GM19395 (cell line): ENCODE data around the gene MED9.
A peak's percentile ranks its signal among the peaks of the same experiment; 100 is the strongest.
"Not testable (repeated sequence)": the region's sequence is repeated elsewhere in the genome, so short reads cannot be mapped to it uniquely, and the experiment has no call there.

Experiments used
- ATAC-seq: cut with Tn5 transposase; IDR thresholded peaks from one replicate; pipeline ENCODE4 v1.9.1; 2021; ENCODE audit warnings: mild to moderate bottlenecking, moderate library complexity; ENCODE audit not compliant: unreplicated experiment

MED9 gene, protein sequence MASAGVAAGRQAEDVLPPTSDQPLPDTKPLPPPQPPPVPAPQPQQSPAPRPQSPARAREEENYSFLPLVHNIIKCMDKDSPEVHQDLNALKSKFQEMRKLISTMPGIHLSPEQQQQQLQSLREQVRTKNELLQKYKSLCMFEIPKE

GRCh38 chr17:17476865-17477467, at the start of gene MED9:
MED9 (plus strand) TSS chr17:17477000; CDS start chr17:17477042, 42 bp downstream.
- ATAC-seq = peak; percentile 86

- ATAC-seq = no peak
These were observed 47.6 kb upstream of the MED9 start for GRCh38 chr17:17429222-17429621.

- not testable (repeated sequence) for ATAC-seq
These were observed 45.9 kb upstream of the MED9 start for GRCh38 chr17:17430924-17431323.

- ATAC-seq = no peak
These were observed 45.2 kb upstream of the MED9 start for GRCh38 chr17:17431605-17432004.

- ATAC-seq = no peak
These were observed 43.6 kb upstream of the MED9 start for GRCh38 chr17:17433000-17433703.

- ATAC-seq = no peak
These were observed 42.3 kb upstream of the MED9 start for GRCh38 chr17:17434477-17434876.

DNA sequence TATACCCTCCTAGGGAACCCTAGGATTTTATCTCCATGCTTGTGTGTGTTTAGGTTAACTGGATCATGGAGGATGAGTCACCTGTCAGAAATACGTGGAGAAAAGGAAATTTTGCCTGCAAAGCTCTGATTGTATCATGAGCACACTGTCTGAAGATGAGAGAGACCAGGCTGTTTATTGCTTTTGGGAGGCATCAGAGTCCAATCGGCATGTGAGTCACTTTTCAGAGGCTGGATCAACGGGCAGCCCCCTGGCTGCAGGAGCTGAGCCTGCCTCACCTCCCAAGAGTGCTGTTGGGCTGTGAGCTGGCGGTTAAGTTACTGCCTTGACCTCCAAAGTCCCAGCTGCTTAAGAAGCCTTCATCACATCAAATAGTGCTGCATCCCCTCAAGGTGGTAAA, 41.5 kb upstream of the MED9 start:
- no peak for ATAC-seq

GRCh38 chr17:17437461-17437860, 39.3 kb upstream of the MED9 start:
- no peak for ATAC-seq

DNA sequence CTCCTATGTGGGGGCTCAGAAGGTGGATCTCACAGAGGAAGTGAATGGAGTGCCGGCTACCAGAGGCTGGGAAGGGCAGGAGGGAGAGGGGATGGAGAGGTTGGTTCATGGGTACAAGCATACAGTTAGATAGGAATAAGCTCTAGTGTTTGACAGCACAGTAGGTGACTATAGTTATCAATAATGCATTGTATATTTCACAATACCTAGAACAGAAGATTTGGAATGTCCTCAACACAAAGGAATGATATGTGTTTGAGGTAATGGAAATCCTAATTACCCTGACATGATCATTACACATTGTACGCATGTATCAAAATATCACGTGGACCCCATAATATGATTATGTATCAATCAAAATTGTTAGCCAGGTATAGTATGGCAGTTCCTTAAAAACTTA, 38.9 kb upstream of the MED9 start:
- ATAC-seq = no peak

- no peak for ATAC-seq
These were observed 36.6 kb upstream of the MED9 start for GRCh38 chr17:17440010-17440843.

DNA sequence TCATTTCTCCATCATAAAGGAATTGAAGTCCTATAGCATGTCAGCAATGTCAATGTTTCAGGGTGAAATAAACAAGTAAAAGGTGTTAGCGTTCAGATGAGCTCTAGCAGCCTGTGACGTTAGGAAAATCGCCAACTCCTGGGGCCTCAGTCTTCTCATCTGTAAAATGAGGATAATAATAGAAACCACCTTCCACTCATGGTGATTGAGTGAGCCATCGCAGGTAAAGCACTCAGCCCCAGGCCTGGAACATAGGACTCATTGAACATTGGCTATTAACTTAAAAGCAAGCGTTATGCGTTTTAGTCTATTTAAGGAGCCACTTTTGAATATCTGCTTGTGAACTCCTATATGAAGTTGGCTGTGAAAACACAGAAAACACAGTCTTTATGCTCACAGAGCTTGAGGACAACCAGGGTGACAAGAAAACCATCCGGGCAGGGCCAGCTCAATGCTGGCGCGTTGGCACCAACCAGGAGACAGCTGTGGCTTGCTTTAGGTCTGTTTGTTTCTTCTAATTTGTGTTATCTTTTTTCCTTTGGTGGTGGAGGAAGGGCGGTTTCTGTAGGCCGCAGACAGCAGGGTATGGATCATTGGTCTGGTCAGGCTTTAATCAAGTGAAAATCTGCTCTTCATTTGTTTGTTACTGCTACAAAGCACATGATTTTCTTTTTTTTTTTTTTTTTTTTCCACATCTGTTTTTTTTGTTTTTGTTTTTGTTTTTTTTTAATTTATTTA, 35.7 kb upstream of the MED9 start:
- ATAC-seq = no peak

DNA sequence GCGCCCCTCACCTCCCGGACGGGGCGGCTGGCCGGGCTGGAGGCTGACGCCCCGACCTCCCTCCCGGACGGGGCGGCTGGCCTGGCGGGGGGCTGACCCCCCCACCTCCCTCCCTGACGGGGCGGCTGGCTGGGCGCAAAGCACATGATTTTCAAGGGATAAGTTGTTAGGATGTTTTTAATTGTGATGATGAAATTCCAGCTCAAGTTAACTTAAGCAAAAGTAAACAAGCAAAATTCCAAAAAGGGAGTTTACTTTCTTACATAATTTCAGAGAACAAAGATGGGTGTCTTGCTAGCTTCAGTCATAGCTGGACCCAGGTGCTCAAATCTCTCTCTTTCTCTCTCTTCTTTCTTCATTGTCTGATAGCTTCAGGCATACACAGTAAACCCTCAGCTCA, 33.6 kb upstream of the MED9 start:
- no peak for ATAC-seq

DNA sequence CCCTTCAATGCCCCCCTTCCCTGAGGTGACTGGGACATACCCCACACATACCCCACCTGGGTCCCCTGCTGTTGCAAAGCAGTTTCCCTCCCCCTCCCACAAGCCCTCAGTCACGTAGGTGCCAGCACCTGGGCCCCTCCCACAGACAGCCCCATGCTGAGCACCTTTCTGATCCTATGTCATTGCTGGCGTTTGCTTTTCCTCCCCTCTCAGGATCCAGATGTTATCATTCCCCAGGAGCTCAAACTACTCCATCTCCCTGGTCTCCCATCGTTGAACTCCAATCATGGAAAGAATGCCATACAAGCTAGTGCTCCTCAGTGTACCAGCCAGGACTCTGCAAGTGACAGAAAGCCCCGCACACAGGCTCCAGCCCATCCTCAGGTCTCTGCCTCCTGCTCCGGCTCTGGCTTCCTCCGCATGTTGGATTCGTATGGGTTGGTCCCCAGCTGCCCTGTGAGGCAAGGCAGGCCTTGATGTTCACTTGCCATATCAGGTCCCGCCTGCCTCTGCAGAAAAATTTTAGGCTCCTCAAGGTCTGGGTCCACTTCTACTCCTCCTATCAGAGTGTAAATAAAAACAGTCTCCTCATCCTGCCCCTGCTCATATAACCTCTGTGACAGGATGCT, 31.4 kb upstream of the MED9 start:
- ATAC-seq = no peak

- ATAC-seq = no peak
These were observed 30.7 kb upstream of the MED9 start for GRCh38 chr17:17445925-17446665.

DNA sequence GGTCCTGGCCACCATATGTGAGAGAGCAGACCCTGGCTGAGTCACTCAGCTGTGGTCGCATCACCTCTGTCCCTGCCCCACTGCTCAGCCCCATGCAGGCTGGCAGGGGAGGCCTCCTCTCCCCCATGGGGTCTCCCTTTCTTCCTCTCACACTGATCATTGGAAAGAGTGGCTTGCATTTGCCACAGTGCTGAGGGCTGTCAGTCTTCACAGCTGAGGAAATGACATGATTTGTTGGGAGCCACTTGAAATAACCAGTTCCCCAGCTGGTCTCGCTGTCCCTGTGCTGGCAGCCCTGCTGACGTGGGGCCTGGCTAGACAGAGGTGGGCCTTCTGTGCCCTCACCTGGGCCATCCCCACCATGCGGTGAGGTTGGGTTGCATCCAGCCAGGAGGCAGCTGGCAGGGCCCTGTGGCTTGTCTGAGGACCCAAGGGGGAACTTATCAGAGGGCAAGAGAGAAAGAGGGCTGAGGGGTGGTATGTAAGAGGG, 30.1 kb upstream of the MED9 start:
- ATAC-seq = no peak

- ATAC-seq = no peak
These were observed 29.5 kb upstream of the MED9 start for GRCh38 chr17:17447264-17447663.

DNA sequence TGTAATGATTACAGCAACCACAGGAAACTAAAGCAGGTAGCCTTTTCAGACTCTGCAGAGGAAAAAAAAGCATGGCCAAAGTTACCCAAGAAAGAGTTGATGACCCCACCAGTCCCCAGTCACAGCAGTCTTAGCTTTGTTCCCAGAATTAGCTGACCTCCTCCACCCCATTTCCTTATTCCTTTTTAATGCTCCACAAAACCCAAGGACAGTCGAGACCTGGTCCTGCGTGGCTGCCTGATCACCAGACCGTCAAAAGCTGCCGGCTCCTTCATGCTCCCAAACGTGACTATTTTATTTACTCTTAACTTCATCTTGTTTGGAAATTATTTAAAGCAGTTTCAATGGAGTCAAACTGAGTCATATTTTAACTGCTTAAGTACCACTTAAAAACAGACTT, 28.7 kb upstream of the MED9 start:
- ATAC-seq = no peak

- no peak for ATAC-seq
These were observed 28.1 kb upstream of the MED9 start for GRCh38 chr17:17448723-17449122.

- ATAC-seq = no peak
These were observed 23.7 kb upstream of the MED9 start for GRCh38 chr17:17453088-17453487.

DNA sequence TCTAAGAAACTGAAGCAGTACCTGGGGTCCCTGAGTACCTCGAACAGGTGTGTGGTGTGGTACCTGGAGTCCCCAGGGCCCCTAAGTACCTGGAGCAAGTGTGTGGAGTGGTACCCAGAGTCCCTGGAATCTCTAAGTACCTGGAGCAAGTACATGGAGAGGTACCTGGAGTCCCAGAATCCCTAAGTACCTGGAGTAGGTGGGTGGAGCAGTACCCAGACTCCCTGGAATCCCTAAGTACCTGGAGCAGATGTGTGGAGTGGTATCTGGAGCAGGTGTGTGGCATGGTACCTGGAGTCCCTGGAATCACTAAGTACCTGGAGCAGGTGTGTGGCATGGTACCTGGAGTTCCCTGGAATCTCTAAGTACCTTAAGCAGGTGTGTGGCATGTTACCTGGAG, 22.5 kb upstream of the MED9 start:
- no peak for ATAC-seq
